C4-2B (cell line): Measurements from ENCODE around the gene SP110.

ENCODE experiments used
- ZFX ChIP-seq: fragments of 450-650 bp; IDR thresholded peaks from 2 replicates; pipeline ENCODE4 v1.6.1; 2017
- TF ChIP-seq, protein P1 (sequence below): fragments of 450-650 bp; conservative IDR thresholded peaks from 2 replicates; pipeline ENCODE4 v1.5.1; 2017; ENCODE audit warnings: mild to moderate bottlenecking

GRCh38 chr2:230217424-230217823, 2.4 kb downstream of the SP110 start:
- TF ChIP-seq, protein P1, sequence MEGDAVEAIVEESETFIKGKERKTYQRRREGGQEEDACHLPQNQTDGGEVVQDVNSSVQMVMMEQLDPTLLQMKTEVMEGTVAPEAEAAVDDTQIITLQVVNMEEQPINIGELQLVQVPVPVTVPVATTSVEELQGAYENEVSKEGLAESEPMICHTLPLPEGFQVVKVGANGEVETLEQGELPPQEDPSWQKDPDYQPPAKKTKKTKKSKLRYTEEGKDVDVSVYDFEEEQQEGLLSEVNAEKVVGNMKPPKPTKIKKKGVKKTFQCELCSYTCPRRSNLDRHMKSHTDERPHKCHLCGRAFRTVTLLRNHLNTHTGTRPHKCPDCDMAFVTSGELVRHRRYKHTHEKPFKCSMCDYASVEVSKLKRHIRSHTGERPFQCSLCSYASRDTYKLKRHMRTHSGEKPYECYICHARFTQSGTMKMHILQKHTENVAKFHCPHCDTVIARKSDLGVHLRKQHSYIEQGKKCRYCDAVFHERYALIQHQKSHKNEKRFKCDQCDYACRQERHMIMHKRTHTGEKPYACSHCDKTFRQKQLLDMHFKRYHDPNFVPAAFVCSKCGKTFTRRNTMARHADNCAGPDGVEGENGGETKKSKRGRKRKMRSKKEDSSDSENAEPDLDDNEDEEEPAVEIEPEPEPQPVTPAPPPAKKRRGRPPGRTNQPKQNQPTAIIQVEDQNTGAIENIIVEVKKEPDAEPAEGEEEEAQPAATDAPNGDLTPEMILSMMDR = no peak
- TF ChIP-seq ZFX = no peak
